Activated T-cell treated with anti-CD3 and anti-CD28 coated beads, Interleukin-2, amount 50 U/mL, for 48 hours (primary cell): ENCODE measurements around the gene ATXN7L1.
"Not testable (repeated sequence)": the region's sequence is repeated elsewhere in the genome, so short reads cannot be mapped to it uniquely, and the experiment has no call there.

Source experiments
- DNase-seq, 2 experiments: peaks; one replicate each; pipeline ENCODE4 v3.0.0-alpha.2; 2020

The ATXN7L1 gene

DNA sequence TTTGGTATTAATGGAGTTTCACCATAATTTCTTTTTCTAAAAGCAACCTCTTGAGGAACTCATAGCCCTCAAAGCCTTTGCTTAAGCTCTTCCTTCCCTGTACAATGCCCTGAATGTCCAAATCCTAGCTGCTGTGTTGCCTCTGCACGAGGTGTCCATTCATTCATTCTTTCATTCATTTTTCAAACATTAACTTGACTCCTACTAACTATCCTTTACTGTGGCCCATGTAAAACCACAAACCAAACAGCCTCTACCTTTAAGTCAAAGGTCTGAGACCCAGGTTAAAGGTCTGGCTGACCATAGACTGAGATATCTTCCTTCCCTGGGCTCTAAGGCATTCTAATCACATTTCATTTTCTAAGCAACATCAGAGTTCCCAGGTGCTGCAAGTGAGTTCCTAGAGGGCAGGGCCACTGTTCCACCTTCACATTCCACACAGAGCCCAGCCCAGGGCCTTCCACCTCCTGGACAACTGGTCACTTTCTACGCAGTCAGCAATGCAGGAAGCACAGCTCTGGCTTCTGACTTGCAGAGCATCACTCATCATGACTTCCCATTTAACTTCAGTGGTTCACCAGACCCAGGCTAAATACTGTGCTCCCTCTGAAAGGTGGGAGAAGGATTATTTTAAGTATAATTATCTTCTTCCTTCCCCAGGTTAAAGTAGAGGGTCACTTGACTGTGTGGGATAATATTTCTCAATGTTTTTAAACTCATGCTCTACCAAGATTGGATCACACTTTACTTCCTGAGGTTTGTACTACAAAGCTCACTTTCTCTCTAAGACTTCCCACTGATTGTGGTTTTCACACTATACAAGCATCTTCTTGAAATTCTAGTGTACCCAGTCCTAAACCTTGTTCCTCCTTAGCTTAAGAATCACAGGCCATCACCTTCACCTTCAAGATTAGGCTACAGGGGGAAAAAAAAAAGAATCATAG lies 19.1 kb downstream of the ATXN7L1 start:
- no peak for DNase-seq

DNA sequence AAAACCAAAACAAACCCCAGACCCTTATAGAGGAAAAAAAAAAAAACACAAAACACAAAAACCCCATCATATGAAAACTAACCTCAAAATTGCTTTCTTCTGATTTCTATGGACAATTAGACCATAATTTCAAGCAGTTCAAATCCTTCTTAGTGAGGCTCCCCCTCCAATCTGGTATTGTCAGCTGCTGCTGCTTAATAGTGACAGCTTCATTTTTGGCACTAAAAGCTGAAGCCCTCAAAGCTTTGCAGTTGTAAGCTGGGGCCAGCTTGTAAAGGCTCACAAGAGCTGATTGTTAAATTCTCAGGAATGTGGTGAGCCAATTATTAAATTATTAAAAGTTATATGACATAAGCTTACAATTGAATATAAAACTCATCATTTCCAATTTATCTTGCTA lies 21.9 kb downstream of the ATXN7L1 start:
- no peak for DNase-seq

DNA sequence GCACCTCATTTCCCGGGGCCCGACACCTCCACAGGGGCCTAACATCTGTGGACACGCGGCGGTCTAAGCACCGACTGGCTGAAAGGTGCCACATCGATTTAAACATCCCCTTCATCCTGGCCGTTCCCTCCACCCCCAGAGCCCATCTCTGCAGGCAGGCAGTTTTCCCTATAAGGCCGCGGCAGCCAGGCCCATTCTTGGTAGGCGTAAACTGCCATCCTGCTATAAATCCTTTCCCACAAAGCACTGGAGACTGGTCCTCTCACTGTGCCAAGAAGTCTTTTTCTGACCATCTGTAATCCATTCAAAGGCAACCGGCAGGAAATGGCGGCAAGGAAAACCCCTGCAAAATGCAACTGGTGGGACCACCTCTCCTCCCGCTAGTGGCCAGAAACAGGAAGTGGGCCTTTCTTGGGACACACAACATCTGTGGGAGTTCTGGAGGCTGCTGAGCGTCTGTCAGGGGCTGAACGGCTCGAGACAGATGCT lies 22.4 kb downstream of the ATXN7L1 start:
- no peak for DNase-seq

DNA sequence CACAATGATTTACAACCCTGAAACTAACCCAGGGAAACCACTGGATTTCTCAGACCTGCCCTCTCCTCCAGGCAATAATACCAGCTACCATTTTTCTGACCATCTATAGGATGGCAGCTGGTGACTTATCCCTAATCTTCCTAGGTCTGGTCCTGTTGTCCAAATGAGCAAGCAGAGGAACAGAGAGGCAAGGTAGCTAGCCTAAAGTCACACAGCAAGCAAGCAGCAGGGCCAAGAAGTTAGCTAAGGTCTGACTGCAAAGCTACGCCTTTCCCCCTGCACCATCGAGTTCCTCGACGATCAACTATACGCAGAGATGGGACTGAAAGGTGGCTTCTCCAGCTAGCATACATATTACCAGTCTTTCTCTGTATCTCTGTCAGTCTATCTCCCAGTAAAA lies 25.3 kb downstream of the ATXN7L1 start:
- DNase-seq: no peak

DNA sequence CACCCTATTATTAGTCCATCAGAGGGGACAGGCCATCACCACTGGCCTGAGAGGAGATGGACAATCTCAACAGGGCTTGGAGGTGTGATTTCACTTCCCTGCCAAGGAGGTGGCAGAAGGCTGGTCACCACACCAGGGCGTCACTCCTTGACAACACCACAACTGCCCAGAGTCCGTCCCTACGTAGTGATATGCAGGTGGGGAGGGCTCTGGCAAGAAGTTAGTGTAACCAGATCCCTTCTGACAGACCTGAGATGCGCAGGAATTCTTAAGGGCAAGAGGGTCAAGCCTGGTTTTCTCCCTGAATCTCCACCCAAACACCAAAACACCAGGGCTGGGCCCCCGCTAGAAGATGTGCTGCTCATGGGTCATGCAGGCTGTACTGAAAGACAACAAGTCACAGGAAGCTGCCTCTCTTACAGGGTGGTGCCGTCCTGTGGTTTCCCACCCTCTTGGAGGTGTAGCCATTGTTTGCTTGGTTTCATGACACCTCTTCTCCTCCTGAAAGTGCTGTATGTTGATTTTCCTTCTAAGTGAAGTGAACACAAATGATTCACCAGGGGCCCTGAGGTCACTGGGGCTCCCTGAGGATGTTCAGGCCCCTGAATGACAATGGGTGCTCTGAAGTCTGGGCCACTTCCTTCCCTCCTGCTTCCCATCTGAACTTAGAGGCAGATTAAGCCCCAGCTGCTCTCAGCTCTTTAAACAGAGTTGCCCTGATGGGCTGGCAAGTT lies 27.1 kb downstream of the ATXN7L1 start:
- peak; percentile 76 to 79 for DNase-seq

DNA sequence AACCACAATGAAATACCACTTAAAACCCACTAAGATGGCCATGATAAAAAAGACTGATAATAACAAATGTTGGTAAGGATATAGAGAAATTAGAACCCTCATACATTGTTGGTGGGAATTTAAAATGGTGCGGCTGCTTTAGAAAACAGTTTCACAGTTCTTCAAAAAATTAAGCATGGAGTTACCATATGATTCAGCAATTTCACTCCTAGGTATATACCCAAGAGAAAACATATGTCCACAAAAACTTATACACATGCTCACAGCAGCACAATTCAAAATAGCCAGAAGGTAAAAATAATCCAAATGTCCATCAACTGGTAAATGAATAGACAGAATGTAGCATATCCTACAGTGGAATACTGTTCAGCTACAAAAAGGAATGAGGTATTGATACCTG lies 30.0 kb downstream of the ATXN7L1 start:
- DNase-seq: no peak

DNA sequence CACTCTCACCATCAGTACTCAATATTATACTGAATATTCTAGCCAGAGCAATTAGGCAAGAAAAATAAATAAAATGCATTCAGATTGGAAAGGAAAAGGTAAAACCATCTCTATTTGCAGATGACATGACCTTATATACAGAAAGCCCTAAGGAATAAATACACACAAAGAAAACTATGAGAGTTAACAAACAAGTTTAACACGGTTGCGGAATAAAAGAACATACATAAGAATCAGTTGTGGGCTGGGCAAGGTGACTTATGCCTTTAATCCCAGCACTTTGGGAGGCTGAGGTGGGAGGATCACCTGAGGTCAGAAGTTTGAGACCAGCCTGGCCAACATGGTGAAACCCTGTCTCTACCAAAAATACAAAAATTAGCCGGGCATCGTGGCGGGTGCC lies 31.7 kb downstream of the ATXN7L1 start:
- DNase-seq: not testable (repeated sequence)

DNA sequence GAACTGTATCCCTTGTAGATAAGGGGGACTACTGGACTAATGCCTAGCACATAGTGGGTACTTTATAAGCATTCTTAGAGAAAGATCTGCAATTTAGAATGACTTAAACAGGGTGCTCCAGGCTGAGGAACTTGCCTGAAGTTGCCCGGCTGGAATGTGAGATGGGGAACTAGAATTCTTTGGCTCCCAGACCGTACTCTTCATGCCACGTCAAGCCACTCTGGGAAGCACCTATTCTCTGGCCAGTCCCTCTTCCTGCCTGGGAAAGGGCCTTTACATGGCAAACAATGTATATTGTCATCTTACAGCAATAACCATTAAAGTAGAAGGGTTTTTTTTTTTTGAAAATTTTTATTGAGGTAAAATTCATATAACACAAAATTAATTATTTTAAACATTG lies 34.5 kb downstream of the ATXN7L1 start:
- DNase-seq: no peak

DNA sequence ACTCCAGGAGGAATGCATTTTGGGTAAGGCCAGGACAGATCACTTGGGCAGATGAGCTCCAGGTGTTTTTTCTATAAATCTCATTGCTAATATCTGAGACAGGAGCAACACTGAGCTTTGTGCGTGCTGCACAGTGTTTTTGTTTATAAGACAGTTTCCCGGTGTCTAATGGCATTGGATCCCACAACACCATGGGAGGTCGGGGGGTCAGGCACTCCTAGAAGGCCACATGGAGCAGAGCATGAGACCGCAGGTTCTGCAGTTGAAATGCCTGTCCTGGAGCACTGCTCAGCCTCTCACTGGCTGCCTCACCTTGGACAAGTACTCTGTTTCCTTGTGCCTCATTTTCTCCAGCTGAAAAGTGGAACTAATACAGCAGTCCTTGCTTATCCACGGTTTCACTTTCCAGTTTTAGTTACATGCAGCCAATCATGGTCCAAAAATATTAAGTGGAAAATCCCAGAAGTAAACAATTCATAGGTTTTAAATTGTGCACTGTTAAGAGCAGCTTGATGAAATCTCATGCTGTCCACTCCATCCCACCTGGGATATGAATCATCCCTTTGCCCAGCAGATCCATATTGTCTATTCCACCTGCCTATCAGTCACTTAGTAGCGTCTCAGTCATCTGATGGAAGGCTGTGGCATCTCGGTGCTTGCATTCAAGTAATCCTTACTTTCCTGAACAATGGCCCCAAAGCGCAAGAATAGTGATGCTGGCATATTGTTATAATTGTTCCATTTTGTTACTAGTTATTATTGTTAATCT lies 35.2 kb downstream of the ATXN7L1 start:
- DNase-seq: no peak

DNA sequence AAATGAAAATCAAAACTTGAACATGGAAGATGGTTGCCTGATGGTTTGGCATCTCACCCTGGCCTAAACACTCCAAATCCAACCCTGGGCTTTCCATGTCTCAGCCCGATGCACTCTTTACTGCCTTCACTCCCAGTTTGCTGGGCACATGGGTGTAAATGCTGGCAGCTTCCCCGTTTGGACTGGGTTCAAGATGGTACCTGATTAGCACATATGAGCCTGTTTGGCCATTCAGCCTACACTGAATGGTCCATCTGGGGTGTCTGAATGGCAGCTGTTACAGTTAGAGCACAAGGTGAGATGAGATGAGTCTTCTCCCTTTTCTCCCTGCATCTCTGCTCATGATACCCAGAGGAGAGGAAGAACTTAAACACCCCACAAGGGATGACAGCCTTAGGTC lies 37.1 kb downstream of the ATXN7L1 start:
- DNase-seq: no peak

DNA sequence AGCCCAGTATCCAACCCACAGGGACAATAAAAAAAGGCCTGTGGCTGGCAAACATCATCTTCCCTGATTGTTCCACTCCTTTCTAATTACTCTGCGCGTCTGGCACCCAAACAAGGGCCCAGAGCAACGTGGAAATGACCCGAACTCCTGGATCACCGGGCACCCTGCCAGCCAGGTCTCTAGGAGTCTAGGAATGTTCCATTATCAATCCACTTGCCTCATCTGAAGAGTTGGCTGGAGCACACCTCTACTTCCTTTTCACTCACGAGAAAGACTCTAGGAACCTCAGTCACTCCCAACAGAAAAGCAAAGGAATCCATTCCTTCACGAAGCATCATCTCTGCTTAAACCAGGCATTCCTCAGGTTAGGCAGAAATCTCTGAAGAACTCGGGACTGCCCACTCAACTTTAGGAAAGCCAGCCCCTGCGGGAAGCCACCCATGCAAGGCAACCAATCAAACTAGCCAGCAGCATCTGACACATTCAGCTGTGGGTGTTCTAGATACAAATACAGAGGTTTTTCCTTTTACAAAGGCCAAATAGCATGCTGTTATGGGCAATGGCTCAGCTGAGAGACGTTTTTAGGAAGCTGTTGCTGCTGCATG lies 37.7 kb downstream of the ATXN7L1 start:
- no peak for DNase-seq

DNA sequence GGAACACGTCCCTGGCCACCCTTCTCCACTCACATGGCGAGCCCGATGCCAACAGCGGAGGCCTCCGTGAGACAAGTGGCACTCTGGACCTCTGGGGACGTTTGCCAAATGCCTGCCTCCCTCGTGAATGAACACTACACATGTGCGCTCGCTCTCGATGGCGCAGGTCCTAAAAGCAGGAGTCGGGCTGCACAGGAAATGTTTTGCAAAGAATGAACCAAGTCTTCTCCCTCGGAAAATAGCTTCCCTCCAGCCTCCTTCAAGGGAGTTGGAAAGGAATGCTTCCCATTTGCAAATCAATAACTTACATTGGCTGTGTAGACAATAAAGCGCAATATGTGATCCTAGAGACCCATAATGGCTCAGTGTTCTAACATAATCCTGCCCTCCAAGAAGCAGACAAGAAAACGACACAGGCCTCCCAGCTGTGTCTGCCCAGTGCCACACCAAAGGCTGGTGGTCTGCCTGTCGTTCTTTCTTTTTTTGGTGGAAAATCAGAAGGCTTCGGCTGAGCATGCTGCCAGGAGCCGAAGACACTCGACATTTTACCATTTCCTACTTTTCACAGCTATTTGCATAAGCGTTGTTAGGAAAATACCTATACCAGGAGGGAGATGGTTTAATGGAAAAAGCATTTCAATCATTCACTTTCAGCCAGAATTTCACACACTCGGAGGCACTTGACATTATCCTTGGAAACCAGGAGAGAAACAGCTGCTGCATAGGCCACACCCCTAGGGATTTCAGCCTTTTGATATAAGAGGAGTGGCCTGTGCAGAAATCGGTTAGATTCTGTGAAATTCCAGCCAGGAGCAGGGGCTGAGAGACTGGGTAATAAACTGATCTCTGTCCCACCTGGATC lies 38.4 kb downstream of the ATXN7L1 start:
- no peak for DNase-seq

DNA sequence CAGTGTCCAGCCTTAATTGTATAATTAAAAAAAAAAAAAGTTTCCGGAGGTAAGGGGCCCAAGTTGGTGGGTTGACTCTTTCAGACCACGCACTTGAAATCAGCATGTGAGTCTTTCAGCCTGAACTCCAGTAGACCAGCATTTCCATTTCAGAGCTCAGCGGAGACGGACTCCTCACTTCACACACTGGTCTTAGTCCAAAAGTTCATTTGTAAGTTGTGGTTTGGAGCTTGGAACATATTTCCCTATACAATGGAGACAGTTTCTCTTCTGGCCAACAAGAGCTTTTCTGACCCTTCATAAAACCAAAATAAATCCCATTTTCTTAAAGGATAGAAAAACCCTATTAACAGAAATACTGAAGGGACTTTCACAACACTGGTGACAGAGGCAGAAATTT lies 41.0 kb downstream of the ATXN7L1 start:
- DNase-seq: no peak

DNA sequence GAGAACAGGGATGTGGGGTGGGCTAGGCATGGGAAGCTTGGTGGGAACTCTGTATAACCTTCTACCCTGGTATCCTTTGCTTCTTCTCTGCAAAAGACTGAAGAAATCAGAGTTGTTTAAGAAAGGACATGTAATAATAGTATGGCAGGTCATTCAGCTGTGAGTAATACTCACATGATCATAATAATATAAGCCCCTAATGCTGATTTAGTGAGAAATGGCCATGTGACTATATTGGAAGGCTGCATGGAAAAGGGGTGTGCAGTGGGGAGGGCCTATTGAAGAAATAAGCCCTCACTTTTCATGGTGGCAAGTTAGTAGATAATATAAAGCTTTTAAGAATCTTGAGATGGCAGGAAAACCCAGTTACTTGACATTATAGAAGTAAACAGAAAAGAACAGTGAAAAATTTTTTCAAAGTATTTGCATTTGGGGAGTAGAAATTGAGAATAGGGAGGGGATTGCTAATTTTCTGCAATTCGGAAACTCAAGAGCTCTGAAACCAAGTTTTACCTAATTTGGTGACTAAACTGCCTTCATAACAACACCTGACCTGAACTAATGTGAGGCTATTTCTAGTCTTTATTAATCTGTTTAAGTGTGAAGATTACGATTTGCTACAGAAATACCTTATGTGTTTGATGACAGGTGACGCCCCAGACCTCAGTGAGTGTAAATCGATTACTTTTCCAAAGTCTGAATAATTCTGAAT lies 44.4 kb downstream of the ATXN7L1 start:
- DNase-seq: no peak

DNA sequence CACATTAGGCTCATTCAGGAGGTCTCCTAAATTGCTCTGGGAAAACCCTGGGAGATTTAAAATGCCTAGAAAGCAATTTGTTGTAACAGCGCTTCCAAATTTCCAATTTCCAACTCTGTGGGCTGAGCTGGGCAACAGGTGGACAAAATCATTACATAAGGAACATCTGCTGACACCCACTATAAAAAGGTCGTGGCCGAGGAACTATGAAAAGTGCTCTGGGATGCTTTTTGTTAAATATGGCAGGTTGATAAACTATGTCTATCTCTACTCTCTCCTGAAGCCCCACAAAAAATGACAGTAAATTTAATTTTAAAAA lies 45.1 kb downstream of the ATXN7L1 start:
- DNase-seq: no peak

DNA sequence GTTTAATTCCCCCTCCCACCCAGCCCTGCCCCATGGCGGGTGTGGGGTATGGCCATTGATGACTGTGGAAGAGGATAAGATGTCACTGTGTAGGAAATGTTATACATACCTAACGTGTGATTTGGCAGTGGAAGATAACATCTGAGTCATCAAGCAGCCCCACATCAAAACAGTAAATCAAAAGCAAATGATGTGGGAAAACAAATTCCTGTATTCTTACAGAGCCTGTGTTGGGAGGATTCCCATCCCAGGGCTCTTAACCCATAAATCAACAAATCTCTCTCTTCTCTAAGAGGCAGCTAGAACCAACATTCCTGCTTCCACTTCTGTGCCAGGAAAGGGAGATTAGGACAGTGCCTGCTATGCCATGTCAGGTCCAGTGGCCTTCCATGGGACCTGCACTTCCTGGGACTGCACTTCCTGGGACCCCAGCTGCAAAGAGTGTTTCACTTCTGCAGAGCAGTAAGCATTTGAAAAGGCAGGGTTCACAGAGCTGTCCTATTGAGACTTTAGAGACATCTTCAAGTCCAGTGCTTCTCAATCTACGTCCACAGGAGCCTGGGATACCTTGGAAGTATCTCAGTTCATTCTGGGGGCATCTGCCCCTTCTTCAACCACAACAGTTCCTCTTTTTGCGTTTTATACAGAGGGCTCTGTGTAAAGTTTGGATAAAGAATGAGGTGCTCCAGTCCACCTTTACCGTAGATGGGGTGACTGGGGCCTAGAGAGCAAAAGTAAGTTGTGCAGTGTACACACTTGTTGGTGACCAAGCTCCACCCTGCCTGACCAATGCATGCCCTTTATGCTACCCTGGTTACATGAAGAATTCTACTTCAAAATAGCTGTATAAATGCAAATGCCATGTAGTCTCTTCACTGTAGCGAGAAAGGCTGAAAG lies 45.7 kb downstream of the ATXN7L1 start:
- DNase-seq: no peak

DNA sequence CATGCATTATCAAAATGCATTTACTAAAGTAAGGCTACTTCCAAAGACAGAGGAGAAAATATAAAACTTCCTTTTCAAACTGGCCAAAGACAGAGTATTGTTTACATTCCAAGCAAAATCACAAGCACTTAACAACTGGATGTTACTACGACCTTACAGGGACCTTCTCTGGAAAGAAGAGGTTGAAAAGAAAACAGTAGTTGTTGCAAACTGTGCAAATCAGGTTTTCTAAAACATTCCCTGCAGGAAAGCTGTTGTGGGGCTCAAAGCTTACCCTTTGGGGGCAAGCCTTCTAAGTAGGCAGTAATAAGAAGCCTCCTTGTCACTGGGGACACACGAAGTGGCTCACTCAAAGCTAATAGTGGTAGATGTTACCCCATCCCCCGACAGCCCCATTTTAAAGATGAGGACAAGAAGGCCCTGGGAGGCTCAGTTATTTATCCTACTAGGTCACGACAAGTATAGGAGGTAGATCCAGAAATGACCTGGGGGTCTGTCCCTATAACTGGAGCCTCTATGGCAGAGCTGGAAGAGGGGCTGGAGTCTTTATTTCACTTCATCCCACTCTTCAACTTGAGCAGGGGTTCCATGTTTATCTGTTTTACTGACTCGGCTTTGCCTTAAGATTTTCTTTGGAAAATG lies 46.6 kb downstream of the ATXN7L1 start:
- DNase-seq: no peak

DNA sequence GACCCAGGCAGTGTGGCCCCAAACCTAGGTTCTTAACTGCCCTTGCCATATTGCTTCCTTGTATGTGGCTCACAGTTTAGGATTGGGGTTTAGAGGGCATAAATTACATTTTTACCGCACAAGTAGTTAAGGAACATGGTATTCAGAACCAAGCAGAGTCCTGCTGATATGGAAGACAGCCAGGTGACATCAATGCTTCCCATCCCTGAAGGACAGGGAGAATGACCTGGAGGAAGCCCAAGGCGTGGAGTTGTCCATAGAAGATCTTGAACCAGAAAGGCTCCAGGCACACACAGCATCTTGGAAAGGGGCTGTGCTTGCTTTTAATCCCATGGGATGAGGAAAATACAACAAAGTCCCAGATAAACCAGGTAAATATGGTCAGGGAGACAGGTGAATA lies 48.3 kb downstream of the ATXN7L1 start:
- DNase-seq: no peak

DNA sequence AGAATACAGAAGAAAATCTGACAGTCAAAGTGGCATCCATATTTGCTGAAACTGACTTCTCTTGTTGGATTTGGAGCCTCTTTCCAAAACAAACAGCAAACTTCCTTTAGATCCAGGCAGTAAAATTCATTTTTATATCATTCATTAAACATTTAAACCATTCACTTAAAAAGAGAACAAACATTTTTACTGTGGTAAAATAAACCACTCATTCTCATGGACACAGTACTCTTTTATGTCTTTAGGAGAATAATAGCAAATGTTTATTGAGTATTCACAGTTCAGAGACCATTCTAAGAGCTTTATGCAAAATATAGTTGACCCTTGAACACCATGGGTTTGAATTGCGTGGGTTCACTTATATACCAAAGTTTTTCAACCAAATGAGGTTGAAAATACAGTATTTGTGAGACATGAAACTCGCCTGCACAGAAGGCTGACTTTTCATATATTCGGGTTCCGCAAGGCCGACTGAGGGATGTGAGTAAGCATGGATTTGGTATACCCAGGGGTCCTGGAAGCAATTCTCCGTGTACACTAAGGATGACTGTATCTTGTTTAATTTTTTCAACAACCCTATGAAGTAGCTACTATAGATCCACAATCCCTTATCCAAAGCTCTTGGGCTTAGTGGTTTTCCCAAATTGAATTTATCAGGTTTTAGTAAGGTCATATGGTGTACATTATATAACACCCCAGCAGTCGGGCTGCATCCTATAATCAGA lies 49.1 kb downstream of the ATXN7L1 start:
- no peak for DNase-seq
